Renal cortical epithelial cell (primary cell): Measurements from ENCODE around the gene OR2D3. TPM values are rescaled to one million over a fixed set of nuclear protein-coding genes. Genes with fewer than 3 reads are reported as not detected.
"Not testable (repeated sequence)": the region's sequence is repeated elsewhere in the genome, so short reads cannot be mapped to it uniquely, and the experiment has no call there.

Source experiments
- DNase-seq: peaks from one replicate; pipeline ENCODE4 v3.0.0-alpha.2; 2011; ENCODE audit warnings: low read depth
- total RNA-seq: library from RNA; depleted of rRNA; stranded (reverse); fragments of >200 nt; gene quantifications from 2 replicates; pipeline ENCODE4 v1.2.3, GENCODE V29; 2014

The OR2D3 gene, protein sequence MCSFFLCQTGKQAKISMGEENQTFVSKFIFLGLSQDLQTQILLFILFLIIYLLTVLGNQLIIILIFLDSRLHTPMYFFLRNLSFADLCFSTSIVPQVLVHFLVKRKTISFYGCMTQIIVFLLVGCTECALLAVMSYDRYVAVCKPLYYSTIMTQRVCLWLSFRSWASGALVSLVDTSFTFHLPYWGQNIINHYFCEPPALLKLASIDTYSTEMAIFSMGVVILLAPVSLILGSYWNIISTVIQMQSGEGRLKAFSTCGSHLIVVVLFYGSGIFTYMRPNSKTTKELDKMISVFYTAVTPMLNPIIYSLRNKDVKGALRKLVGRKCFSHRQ
- not detected in 2 replicates for total RNA-seq

DNA sequence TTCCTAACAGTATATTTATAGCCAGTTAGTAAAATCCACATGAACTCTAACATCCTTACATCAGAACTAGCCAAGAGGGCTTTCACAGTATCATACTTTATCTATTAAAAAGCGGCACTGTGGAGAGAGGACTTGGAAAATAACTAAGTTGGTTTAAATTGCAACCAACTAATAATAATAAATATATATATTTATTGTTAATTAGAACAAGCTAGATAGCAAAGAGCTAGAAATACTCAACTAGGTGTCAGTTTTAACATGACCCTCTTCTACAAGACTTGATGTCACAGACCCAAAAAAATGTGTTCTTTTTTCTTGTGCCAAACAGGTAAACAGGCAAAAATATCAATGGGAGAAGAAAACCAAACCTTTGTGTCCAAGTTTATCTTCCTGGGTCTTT is at the start of gene OR2D3:
Gene OR2D3, plus strand, starts transcription at position 301 of the 400 bp plus-strand sequence. Its CDS starts 0 bp downstream, at position 301.
- no peak for DNase-seq

DNA sequence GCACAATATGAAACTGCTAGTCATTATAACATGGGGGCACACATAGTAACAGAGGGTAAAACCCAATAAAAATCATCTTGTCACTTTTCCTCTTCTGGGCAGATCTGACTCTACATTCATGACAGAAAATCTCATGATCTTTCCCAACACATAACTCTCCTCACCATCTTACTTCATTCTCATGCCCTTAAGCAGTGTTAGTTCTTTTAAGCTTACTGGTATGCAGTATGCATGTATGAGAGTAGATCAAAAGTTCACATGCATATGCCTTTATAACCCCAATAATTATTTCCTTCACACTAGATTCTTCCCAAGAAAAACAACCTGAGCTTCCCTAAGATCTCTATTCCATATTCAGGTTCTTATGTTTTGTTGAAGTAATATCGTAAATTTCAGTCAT is 49.5 kb upstream of the OR2D3 start:
- DNase-seq: no peak

DNA sequence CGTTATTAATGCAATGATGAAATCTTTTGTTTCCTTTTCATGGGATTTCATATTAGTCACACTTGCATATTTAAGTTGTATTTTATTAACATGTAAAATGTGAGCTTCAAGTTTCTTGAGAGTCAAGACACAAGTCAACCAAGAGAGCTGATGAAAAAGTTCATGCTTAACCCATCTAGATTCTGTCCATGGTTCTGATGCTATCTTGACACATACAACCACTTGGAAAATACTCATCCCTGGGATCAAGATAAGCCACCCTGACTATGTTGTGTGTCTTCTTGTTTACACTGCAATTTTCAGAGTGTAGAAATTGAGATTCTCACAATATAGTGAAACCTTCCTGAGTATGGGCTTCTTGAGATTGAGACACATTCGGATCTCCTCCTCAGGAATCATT is 45.0 kb upstream of the OR2D3 start:
- DNase-seq: no peak

DNA sequence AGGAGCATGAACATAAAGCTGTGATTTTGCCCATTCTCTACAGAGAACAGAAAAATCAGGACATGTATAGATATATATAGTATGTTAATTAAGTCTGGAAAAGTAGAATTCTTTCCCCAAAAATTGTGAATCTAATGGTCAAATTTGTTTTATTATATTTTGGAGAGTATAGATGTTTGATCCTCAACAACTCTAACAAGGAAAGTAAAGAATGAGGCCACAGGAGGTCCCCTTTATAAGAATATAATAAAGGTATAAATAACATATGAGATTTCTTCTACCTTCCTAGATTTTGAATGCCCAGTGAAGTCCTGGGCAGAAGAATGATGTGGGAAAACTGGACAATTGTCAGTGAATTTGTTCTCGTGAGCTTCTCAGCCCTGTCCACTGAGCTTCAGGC is 44.5 kb upstream of the OR2D3 start, which contains the start of gene OR10A4:
Gene OR10A4, plus strand, starts transcription at position 301 of the 400 bp plus-strand sequence. Its CDS starts 23 bp downstream, at position 324.
- DNase-seq: no peak

DNA sequence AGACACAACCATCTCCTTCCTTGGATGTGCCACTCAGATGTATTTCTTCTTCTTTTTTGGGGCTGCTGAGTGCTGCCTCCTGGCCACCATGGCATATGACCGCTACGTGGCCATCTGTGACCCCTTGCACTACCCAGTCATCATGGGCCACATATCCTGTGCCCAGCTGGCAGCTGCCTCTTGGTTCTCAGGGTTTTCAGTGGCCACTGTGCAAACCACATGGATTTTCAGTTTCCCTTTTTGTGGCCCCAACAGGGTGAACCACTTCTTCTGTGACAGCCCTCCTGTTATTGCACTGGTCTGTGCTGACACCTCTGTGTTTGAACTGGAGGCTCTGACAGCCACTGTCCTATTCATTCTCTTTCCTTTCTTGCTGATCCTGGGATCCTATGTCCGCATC is 43.9 kb upstream of the OR2D3 start:
- DNase-seq: no peak

DNA sequence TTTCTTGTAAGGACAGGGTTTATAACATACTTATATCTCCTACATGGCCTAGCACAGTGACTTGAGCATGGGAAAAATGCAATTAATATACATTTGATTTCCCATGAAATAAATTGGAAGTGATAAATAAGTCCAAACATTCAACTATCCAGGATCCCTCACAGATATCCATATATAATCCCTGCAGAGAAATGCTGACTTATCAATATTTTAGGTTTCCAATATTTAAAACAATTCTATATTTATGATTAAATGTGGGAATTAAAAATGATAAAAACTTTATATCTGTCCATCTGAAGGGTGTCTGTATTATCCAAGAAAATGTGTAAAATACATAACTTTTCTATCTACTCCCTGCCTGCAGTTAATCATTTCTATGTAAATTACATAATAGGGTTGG is 38.1 kb upstream of the OR2D3 start:
- no peak for DNase-seq

DNA sequence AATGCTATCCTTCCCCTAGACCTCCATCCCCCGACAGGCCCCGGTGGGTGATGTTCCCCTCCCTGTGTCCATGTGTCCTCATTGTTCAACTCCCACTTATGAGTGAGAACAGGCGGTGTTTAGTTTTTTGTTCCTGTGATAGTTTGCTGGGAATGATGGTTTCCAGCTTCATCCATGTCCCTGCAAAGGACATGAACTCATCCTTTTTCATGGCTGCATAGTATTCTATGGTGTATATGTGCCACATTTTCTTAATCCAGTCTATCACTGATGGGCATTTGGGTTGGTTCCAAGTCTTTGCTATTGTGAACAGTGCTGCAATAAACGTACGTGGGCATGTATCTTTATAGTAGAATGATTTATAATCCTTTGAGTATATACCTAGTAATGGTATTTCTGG is 33.1 kb upstream of the OR2D3 start:
- DNase-seq: not testable (repeated sequence)

DNA sequence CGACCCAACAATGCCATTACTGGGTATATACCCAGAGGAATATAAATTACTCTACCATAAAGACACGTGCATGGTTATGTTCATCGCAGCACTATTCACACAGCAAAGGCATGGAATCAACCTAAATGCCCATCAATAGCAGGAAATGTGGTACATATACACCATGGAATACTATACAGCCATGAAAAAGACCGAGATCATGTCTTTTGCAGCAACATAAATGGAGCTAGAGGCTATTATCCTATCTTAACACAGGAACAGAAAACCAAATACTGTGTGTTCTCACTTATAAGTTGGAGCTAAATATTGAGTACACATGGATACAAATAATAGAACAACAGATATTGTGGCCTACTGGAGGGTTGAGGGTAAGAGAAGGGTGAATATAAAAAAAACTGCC is 32.0 kb upstream of the OR2D3 start:
- DNase-seq: no peak

DNA sequence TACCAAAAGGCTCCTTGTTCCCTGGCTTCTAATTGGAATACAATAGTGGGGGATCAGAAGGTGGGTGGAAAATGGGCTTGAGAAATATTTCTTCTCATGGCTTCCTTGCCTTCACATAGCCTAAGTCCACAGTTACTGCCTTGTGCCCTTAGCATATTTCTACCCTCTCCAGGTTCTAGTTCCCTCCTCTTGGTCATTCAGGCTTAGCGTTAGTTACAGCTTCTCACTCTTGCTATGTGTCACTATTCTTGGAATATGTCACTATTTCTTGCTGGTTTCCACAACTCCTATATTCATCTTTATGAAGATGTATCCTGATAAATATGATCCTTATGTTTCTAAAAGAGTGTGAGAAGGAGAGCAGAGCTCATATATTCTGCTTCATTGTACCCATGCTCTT is 31.0 kb upstream of the OR2D3 start:
- no peak for DNase-seq

DNA sequence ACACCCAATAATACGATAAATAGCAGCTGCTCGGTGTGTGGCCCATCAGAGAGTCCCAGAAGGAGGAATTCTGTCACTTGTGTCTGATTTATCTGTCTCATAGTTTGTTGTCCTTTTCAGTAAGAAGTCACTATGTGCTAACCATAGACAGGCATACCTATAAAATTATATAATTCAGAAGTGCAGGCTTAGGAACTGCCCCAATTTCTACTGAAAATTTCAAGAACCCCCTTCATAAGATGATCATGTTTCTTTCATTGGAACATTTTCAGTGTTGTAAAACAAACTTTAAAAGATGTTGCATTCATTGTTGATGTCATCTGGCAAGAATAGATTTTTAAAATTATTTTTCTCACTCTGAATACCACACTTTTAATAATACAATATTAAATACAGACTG is 28.4 kb upstream of the OR2D3 start, which contains the start of gene OR2D2:
Gene OR2D2, minus strand, starts transcription at position 101 of the 400 bp plus-strand sequence. Its CDS starts 0 bp downstream, at position 101.
- DNase-seq: no peak

DNA sequence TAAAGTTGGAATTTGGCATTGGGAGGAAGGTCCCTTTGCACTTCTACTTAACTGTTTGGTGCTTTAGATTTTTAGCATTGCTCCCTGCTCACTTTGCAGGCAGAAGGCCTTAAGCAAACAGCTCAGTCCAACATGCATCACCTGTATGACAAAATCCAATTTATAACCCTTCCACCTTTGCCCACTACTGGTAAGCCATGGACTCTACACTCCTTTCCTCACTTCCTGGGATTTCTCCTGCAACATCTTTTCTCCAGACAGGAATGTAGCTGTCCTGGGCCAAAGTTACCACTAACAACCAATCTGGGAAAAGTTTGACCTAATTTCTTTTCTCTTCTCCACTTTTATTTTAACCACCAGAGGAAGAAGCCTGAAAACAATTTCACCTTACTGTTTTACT is 26.7 kb upstream of the OR2D3 start:
- no peak for DNase-seq

DNA sequence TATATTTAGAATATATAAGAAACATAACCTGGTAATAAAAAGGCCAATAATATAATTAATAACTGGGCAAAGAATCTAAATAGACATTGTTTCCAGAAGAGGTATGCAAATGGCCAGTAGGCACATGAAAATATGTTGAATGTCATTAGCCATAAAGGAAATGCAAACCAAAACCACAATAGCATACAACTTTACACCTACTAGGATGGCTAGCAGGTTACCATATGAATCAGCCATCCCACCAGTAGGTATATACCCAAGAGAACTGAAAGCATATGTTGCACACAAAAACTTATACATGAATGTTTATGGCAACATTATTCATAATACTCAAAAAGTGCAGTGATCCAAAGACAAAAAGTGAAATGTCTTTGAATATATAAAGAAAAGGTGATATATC is 25.8 kb upstream of the OR2D3 start:
- no peak for DNase-seq

DNA sequence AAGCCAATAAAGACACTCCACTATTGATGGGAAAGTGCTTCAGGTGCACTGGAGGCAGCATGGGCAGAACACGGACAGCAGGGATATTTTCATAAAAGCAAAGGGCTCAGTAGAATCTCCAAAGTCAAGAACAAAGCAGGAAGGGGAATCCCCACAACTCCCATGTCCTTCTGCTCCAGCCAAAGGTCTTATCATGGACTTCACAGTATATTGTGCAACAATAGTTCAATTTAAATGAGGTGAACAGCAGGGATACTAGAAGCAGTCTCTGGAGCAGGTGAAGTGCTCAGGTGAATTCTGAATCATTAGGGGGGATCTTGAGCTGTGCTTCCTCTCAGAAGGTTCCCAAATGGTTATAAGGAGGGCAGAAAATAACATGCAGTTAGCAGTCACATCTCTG is 21.9 kb upstream of the OR2D3 start:
- DNase-seq: no peak

DNA sequence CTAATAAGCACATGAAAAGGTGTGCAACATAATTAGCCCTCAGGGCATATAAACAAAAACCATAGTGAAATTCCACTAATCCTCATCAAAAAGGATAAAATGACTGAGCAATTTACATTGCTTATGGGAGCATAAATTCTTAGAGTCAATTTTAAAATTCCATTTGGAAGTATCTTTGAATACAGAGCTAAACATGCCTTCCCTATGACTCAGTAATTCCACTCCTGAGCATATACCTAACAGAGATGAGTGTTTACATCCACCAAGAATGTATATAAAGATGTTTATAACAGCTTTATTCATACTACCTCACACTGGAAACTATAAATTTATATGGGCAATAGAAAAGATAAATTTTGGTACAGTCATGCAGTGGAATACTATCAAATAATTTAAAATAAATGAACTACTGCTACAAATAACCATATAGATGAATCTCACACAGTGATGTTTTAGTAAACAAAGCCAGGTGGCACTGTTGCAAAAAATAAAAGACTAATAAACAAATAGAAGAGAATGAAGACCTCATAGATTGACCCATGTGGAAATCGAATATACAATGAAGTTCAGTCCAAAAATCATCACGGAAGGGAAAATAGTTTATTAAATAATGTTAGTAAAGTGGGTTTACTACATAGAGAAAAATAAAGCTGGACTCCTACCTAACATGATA is 20.3 kb upstream of the OR2D3 start:
- no peak for DNase-seq

DNA sequence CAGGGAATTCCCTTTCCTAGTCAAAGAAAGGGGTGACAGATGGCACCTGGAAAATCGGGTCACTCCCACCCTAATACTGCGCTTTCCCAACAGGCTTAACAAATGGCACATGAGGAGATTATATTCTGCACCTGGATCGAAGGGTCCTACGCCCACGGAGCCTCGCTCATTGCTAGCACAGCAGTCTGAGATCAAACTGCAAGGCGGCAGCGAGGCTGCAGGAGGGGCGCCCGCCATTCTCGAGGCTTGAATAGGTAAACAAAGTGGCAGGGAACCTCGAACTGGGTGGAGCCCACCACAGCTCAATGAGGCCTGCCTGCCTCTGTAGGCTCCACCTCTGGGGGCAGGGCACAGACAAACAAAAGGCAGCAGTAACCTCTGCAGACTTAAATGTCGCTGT is 16.0 kb upstream of the OR2D3 start:
- not testable (repeated sequence) for DNase-seq

DNA sequence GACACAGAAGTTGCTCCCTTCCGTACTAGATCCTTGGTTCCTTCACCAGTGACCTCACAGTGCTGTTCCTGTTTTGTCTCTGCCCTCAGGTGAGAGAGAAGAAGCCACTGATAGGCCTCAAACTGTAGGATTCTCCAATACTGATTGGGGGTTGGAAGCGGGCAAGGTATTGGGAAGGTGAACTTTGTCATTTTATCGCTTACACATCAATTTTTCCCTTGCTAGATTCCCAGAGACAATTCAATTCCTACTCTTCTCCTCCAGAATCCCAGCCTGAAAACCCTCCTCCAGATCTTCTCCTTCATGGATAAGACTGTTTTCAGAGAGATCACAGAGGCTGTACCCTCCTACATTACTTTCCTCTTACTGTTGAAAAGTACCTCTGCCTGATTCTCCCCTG is 9.4 kb upstream of the OR2D3 start:
- no peak for DNase-seq

DNA sequence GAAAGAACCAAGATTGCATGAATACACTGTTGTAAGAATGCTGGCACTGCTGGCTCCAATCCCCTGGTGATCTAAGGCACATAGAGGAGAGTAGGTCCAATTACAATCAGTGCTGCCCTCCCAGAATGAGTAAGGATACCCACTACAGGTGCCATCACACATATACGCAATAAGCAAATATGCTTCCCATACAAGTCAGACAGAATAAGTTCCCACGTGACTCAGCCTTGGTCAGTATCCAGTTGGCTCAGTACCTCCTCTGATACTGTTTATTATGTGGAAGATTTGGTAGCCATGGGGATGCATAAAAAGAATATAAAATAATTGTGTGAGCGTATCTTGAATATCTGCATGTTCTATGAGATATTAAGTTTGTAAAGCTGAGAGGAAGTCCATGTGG is 8.9 kb upstream of the OR2D3 start:
- DNase-seq: no peak

DNA sequence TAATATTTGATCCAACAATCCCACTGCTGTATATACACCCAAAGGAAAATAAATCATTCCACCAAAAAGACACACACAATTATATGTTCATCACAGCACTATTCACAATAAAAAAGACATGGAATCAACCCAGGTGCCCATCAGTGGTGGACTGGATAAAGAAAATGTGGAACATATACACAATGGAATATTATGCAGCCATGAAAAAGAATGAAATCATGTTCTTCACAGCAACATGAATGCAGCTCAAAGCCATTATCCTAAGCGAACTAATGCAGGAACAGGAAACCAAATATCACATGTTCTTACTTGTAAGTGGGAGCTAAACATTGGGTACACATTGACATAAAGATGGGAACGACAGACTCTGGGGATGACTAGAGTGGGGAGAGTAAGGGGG is 1.1 kb upstream of the OR2D3 start:
- DNase-seq: no peak

DNA sequence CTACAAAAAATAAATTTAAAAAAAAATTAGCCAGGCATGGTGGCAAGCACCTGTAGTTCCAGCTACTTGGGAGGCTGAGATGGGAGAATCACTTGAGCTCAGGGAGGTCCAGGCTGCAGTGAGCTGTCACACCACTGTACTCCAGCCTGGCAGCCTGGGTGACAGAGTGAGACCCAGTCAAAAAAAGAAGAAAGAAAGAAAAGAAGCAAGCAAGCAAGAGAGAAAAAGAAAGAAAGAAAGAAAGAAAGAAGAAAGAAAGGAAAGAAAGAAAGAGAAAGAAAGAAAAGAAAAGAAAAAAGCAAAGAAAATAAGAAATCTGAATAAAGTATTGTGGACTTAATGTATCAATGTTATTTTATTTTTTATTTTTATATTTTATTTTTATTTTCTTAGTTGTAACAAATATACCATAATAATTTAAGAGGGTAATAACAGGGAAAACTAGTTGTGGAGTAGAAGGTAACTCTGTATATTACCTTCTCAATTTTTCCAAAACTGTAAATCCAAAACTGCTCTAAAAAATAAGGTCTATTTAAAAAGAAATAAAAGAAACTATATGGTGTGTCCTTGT is 4.3 kb downstream of the OR2D3 start:
- no peak for DNase-seq

DNA sequence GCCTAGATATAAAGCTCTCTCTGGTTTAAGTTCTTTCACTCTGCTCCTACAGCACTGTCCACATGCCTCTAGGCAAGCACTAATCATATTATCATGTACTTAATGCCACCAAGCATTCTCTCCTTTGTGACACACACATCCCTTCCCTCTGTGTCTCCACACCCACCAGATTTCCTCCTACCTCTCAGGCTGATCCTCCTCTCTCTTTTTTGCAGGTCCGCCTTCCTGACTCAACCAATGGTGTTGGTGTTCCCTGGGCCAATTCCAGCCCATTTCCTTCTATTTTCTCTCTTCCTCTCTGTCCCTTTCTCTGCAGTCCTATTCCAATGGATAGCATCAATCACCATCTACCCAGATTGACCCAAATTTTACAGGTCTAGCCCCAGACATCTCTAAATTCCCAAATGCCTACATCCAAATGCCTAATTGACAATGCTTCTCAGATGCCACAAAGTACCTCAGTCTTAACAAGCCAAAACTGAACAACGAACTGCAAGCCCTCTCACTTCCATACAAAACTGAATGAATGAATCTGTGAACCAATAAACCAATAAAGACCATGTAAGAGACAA is 4.9 kb downstream of the OR2D3 start:
- DNase-seq: peak; percentile 11

DNA sequence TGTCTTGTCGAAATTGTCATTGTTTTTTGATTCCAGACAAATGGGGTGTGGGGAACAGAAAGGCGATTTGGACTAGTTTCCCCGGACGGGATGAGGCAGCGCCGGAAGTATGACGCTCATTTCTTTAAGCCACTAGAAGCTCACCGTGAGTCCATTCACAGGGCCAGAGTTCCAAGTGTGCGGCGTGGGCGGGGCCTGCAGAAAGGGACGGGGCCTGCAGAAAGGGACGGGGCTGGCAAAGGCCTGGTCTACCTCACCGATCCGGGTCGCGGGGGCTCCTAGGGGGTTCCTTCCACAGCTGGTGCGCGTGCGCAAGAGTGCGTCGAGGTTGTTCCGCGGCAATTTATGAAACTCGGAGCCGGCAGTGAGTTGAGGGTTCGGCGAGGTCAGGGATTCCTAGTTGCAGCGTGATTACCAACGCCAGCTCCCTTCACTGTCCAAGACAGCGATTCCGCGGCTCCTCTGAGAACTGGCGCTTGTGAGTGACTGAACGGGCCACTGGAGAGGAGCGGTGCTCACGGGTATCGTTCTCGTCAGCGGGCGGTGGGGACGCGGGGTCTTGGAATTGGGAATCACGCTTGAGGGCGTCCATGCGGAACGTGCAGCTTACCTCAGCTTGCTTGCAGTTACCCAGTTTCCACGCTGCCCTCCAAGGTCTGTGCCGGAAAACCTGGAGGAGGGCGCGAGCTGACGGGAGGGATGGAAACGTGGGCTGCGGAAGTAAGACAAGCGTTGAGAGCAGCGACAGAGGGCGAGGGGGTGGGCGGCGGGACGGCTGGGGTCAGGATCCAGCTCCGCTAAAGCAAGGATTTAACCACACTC is 5.6 kb downstream of the OR2D3 start, which contains the start of gene ZNF215:
Gene ZNF215, plus strand, starts transcription at position 219 of the 822 bp plus-strand sequence. CDS start 5,847 bp downstream, outside the sequence.
- peak; percentile 72 for DNase-seq
